NCI-H187 (cell line): ENCODE measurements around the gene RNPEPL1.
"Not testable (repeated sequence)": the region's sequence is repeated elsewhere in the genome, so short reads cannot be mapped to it uniquely, and the experiment has no call there.

ENCODE experiments used
- DNase-seq, 2 experiments: peaks; one replicate each; lab custom pipeline; 2025; lab: John Stamatoyannopoulos, UW

The RNPEPL1 gene

GRCh38 chr2:240604939-240605716 is 36.8 kb downstream of the RNPEPL1 start:
- no peak for DNase-seq

- no peak for DNase-seq
These were observed 37.8 kb downstream of the RNPEPL1 start for GRCh38 chr2:240605867-240606743.

- DNase-seq = no peak
These were observed 43.4 kb downstream of the RNPEPL1 start for GRCh38 chr2:240611601-240612210.

- DNase-seq = no peak
These were observed 45.5 kb downstream of the RNPEPL1 start for GRCh38 chr2:240613781-240614180.

- DNase-seq = no peak
These were observed 46.1 kb downstream of the RNPEPL1 start for GRCh38 chr2:240614391-240614790.

GRCh38 chr2:240615396-240615795 is 47.1 kb downstream of the RNPEPL1 start:
- no peak for DNase-seq

- DNase-seq = no peak
These were observed 47.7 kb downstream of the RNPEPL1 start for GRCh38 chr2:240615820-240616547.

GRCh38 chr2:240616860-240617666 is 48.8 kb downstream of the RNPEPL1 start:
- DNase-seq = not testable (repeated sequence)

GRCh38 chr2:240618776-240619175 is 50.5 kb downstream of the RNPEPL1 start:
- peak in 1 of 2 experiments; percentile 24 for DNase-seq

GRCh38 chr2:240619506-240620148 is 51.3 kb downstream of the RNPEPL1 start:
- DNase-seq = no peak

- DNase-seq = no peak
These were observed 52.0 kb downstream of the RNPEPL1 start for GRCh38 chr2:240620149-240620731.

- DNase-seq = no peak
These were observed 52.6 kb downstream of the RNPEPL1 start for GRCh38 chr2:240620859-240621258.

GRCh38 chr2:240622060-240622411 is 53.8 kb downstream of the RNPEPL1 start:
- no peak for DNase-seq

- no peak for DNase-seq
These were observed 54.4 kb downstream of the RNPEPL1 start for GRCh38 chr2:240622531-240623235.

GRCh38 chr2:240623531-240624010 is 55.3 kb downstream of the RNPEPL1 start:
- no peak for DNase-seq

- DNase-seq = no peak
These were observed 56.0 kb downstream of the RNPEPL1 start for GRCh38 chr2:240624011-240624949.

- no peak for DNase-seq
These were observed 56.8 kb downstream of the RNPEPL1 start, which contains the start of gene GPR35 for GRCh38 chr2:240624950-240625621. GPR35 (plus strand) TSS chr2:240625480; CDS start chr2:240629953, 4,473 bp downstream.
